OCI-LY1 (cell line): ENCODE data around the gene MCTP2.

ENCODE experiments used
- H2AFZ ChIP-seq: fragments of 200-600 bp; sonication (generic), shearing (Covaris generic); 2 replicates; pipeline ENCODE4 v1.6.0; 2014; ENCODE audit warnings: antibody characterized with exemption, mild to moderate bottlenecking, low read length
- H3F3A ChIP-seq: fragments of 200-600 bp; sonication (generic), shearing (Covaris generic); 2 replicates; pipeline ENCODE4 v1.6.0; 2014; ENCODE audit warnings: mild to moderate bottlenecking, antibody characterized with exemption, low read length, moderate library complexity; ENCODE audit not compliant: insufficient read depth
- H3K27ac ChIP-seq: fragments of 200-600 bp; sonication (generic); 2 replicates; pipeline ENCODE4 v1.5.1; 2014; ENCODE audit warnings: low read length, mixed run types, mild to moderate bottlenecking, low read depth; ENCODE audit not compliant: poor library complexity, severe bottlenecking
- H3K27me3 ChIP-seq: fragments of 200-600 bp; sonication (generic); 2 replicates; pipeline ENCODE4 v1.6.0; 2014; ENCODE audit warnings: antibody characterized with exemption, mild to moderate bottlenecking, low read length, moderate library complexity; ENCODE audit not compliant: insufficient read depth
- H3K36me3 ChIP-seq: fragments of 200-600 bp; sonication (generic); 2 replicates; pipeline ENCODE4 v1.6.1; 2014; ENCODE audit warnings: mild to moderate bottlenecking, antibody characterized with exemption, low read length, moderate library complexity, mixed read lengths; ENCODE audit not compliant: insufficient read depth
- H3K4me1 ChIP-seq: fragments of 200-600 bp; sonication (generic); 2 replicates; pipeline ENCODE4 v1.5.1; 2014; ENCODE audit warnings: mild to moderate bottlenecking, low read length, moderate library complexity; ENCODE audit not compliant: insufficient read depth, severe bottlenecking
- H3K4me2 ChIP-seq: fragments of 200-600 bp; sonication (generic), shearing (Covaris generic); 2 replicates; pipeline ENCODE4 v1.6.1; 2014; ENCODE audit warnings: low read length
- H3K4me3 ChIP-seq: fragments of 200-600 bp; sonication (generic); 2 replicates; pipeline ENCODE4 v1.5.1; 2014; ENCODE audit warnings: low read length, low read depth, mild to moderate bottlenecking, mixed read lengths; ENCODE audit not compliant: poor library complexity, severe bottlenecking
- H3K79me2 ChIP-seq: fragments of 200-600 bp; shearing (Covaris generic); 2 replicates; pipeline ENCODE4 v1.6.1; 2016; ENCODE audit warnings: mixed run types, low read length, mixed read lengths; ENCODE audit not compliant: insufficient read depth
- H3K9ac ChIP-seq: fragments of 200-600 bp; sonication (generic), shearing (Covaris generic); 2 replicates; pipeline ENCODE4 v1.6.1; 2014; ENCODE audit warnings: mild to moderate bottlenecking, low read length, mixed read lengths
- H3K9me2 ChIP-seq: fragments of 200-600 bp; sonication (generic), shearing (Covaris generic); 2 replicates; pipeline ENCODE4 v1.6.1; 2014; ENCODE audit warnings: low read depth, mild to moderate bottlenecking, low read length, mixed read lengths
- H3K9me3 ChIP-seq: fragments of 200-600 bp; shearing (Covaris generic); 2 replicates; pipeline ENCODE4 v1.6.1; 2014; ENCODE audit warnings: low read length, mixed read lengths
- H4K20me1 ChIP-seq: fragments of 200-600 bp; sonication (generic), shearing (Covaris generic); 2 replicates; pipeline ENCODE4 v1.6.0; 2016; ENCODE audit warnings: mild to moderate bottlenecking, low read length; ENCODE audit not compliant: insufficient read depth
- EZH2 ChIP-seq: fragments of 200-600 bp; sonication (generic), shearing (Covaris generic); IDR thresholded peaks from 2 replicates; pipeline ENCODE4 v1.8.0; 2017; ENCODE audit warnings: borderline replicate concordance, mixed run types, mild to moderate bottlenecking, antibody characterized with exemption, low read length, moderate library complexity, mixed read lengths
- TF ChIP-seq, protein P1 (sequence below): fragments of 200-600 bp; sonication (generic), shearing (Covaris generic); IDR thresholded peaks from 2 replicates; pipeline ENCODE4 v1.5.1; 2017; ENCODE audit warnings: mild to moderate bottlenecking, antibody characterized with exemption, low read length, moderate library complexity, mixed read lengths

MCTP2 gene

DNA sequence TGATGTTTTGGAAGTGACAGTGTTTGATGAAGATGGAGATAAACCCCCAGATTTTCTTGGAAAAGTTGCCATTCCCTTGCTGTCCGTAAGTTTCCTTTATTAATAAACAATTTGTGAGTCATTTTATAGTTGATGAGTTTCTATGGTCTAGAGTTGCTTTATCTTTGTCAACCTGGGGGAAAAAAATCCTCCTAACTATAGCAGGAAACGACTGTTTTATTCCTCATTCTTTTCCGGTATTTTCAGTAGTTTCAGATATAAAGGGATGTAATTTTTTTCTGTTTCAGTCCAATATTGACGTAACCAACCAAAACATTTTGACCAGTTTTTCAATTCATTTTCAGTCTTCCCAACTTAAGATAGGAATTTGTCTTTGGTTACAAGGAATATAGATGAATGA lies 154.1 kb downstream of the MCTP2 start:
- Histone ChIP-seq H4K20me1 (no peaks in the 10 kb centered on the region), H2AFZ (no peak overlapping the region), H3K4me1 (peaks cover 19% of the 10 kb centered on the region), H3F3A (no peaks in the 10 kb centered on the region), H3K4me2 (no peak overlapping the region), H3K9me3 (no peaks in the 10 kb centered on the region), H3K27me3 (no peaks in the 10 kb centered on the region), H3K36me3 (peaks cover 57% of the 10 kb centered on the region), H3K4me3 (no peak overlapping the region), H3K9me2 (no peaks in the 10 kb centered on the region), H3K9ac (no peak overlapping the region), H3K27ac (no peak overlapping the region), H3K79me2 (no peaks in the 10 kb centered on the region)
- TF ChIP-seq, protein P1, sequence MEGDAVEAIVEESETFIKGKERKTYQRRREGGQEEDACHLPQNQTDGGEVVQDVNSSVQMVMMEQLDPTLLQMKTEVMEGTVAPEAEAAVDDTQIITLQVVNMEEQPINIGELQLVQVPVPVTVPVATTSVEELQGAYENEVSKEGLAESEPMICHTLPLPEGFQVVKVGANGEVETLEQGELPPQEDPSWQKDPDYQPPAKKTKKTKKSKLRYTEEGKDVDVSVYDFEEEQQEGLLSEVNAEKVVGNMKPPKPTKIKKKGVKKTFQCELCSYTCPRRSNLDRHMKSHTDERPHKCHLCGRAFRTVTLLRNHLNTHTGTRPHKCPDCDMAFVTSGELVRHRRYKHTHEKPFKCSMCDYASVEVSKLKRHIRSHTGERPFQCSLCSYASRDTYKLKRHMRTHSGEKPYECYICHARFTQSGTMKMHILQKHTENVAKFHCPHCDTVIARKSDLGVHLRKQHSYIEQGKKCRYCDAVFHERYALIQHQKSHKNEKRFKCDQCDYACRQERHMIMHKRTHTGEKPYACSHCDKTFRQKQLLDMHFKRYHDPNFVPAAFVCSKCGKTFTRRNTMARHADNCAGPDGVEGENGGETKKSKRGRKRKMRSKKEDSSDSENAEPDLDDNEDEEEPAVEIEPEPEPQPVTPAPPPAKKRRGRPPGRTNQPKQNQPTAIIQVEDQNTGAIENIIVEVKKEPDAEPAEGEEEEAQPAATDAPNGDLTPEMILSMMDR, result no peak
- TF ChIP-seq EZH2, result no peak

GRCh38 chr15:94386351-94386750 lies 155.0 kb downstream of the MCTP2 start:
- H3K9me2 ChIP-seq, result no peaks in the 10 kb centered on the region
- no peak overlapping the region for H3K27ac ChIP-seq
- peaks cover 61% of the 10 kb centered on the region for H3K36me3 ChIP-seq
- H3K27me3 ChIP-seq, result no peaks in the 10 kb centered on the region
- TF ChIP-seq, protein P1, result no peak
- TF ChIP-seq EZH2, result no peak
- H3F3A ChIP-seq, result no peaks in the 10 kb centered on the region
- H3K9ac ChIP-seq, result no peak overlapping the region
- H3K9me3 ChIP-seq, result no peaks in the 10 kb centered on the region
- no peak overlapping the region for H2AFZ ChIP-seq
- no peaks in the 10 kb centered on the region for H3K79me2 ChIP-seq
- no peak overlapping the region for H3K4me3 ChIP-seq
- H3K4me2 ChIP-seq, result no peak overlapping the region
- peaks cover 19% of the 10 kb centered on the region for H3K4me1 ChIP-seq
- H4K20me1 ChIP-seq, result no peaks in the 10 kb centered on the region

DNA sequence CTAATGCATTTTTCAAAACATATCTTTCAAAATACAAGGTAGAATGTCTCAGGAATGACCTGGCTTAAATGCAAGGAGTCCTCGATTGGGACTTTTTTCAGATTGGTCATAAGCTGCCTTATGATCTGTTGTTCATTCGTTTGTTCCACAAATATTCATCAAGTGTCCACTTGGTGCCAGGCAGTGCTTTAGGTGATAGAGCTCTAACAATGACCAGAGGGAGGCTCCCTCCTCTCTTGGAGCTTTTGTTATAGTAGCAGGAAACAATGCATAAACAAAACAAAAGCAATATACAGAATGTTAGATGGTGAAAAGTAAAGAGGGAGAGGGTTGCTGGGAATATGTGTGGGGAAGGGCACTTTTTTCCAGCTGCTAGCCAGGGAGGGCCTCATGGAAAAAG lies 156.1 kb downstream of the MCTP2 start:
- Histone ChIP-seq H3K4me3 (no peak overlapping the region), H2AFZ (no peak overlapping the region), H3K9me2 (no peaks in the 10 kb centered on the region), H3K36me3 (peaks cover 66% of the 10 kb centered on the region), H3K4me2 (0 out of 2 replicates have a peak overlapping the region, but pooled peaks have one; percentile 0), H3K9me3 (no peaks in the 10 kb centered on the region), H3K9ac (no peak overlapping the region), H3K27me3 (no peaks in the 10 kb centered on the region), H4K20me1 (no peaks in the 10 kb centered on the region), H3K27ac (no peak overlapping the region), H3F3A (no peaks in the 10 kb centered on the region), H3K4me1 (peaks cover 19% of the 10 kb centered on the region), H3K79me2 (no peaks in the 10 kb centered on the region)
- TF ChIP-seq, protein P1, result no peak
- TF ChIP-seq EZH2, result no peak
